Activated CD8-positive, alpha-beta memory T cell treated with anti-CD3 and anti-CD28 coated beads, Interleukin-2, amount 50 U/mL, for 1 hour (primary cell): ENCODE data around the gene PSMA3.
A peak's percentile ranks its signal among the peaks of the same experiment; 100 is the strongest.

ENCODE experiments used
- DNase-seq: peaks from one replicate; pipeline ENCODE4 v3.0.0-alpha.2; 2020; ENCODE audit errors: extremely low read depth

PSMA3 gene

GRCh38 chr14:58272588-58273372 lies 28.1 kb downstream of the PSMA3 start:
- DNase-seq: no peak

GRCh38 chr14:58274881-58275280 lies 30.2 kb downstream of the PSMA3 start:
- DNase-seq: no peak

- DNase-seq: no peak
Measured at GRCh38 chr14:58275527-58276190, 31.0 kb downstream of the PSMA3 start.

- no peak for DNase-seq
Measured at GRCh38 chr14:58276208-58276607, 31.6 kb downstream of the PSMA3 start.

GRCh38 chr14:58278177-58278576 lies 33.5 kb downstream of the PSMA3 start:
- DNase-seq: no peak

GRCh38 chr14:58280954-58281787 lies 36.5 kb downstream of the PSMA3 start:
- DNase-seq: no peak

- DNase-seq: no peak
Measured at GRCh38 chr14:58281969-58282368, 37.3 kb downstream of the PSMA3 start.

GRCh38 chr14:58282925-58283593 lies 38.4 kb downstream of the PSMA3 start:
- no peak for DNase-seq

GRCh38 chr14:58283730-58284129 lies 39.1 kb downstream of the PSMA3 start:
- no peak for DNase-seq

GRCh38 chr14:58285132-58285531 lies 40.5 kb downstream of the PSMA3 start:
- no peak for DNase-seq

GRCh38 chr14:58287607-58288042 lies 43.0 kb downstream of the PSMA3 start:
- DNase-seq: no peak

- no peak for DNase-seq
Measured at GRCh38 chr14:58288106-58288792, 43.6 kb downstream of the PSMA3 start.

GRCh38 chr14:58291646-58292045 lies 47.0 kb downstream of the PSMA3 start:
- no peak for DNase-seq

- no peak for DNase-seq
Measured at GRCh38 chr14:58292187-58292586, 47.5 kb downstream of the PSMA3 start.

- DNase-seq: no peak
Measured at GRCh38 chr14:58294201-58294600, 49.6 kb downstream of the PSMA3 start.

GRCh38 chr14:58296726-58297125 lies 52.1 kb downstream of the PSMA3 start:
- DNase-seq: no peak

- no peak for DNase-seq
Measured at GRCh38 chr14:58297412-58297761, 52.7 kb downstream of the PSMA3 start.

GRCh38 chr14:58297762-58298476 lies 53.3 kb downstream of the PSMA3 start:
- peak; percentile 98 for DNase-seq

- no peak for DNase-seq
Measured at GRCh38 chr14:58298477-58299400, 54.1 kb downstream of the PSMA3 start, which contains the start of gene ARID4A. ARID4A (plus strand) TSS chr14:58298555; CDS start chr14:58299855, 1,300 bp downstream.
